ENCODE measurements around the gene GMPPA. TPM values are rescaled to one million over a fixed set of nuclear protein-coding genes. Genes with fewer than 3 reads are reported as not detected.

The GMPPA gene
- total and polyA plus RNA-seq, 5 donors, result 21.6 to 27.5 (median 25.1) TPM

- DNase-seq (peak; percentile 67 to 86 (median 83)), ATAC-seq (peak; percentile 70 to 74)
- Histone ChIP-seq H3K27ac (ENCODE audit: low read length) (peak overlapping the region; percentile 96), H3K27me3 (ENCODE audit: control insufficient read depth, insufficient read depth) (no peaks in the 10 kb centered on the region), H3K9me3 (ENCODE audit: control insufficient read depth, low read length) (no peaks in the 10 kb centered on the region), H3K4me3 (ENCODE audit: low read length) (no peak overlapping the region), H3K4me1 (ENCODE audit: control insufficient read depth, insufficient read depth, low read length) (peaks cover 2% of the 10 kb centered on the region)
- WGBS, result 33% methylated on average over 14 of the region's 14 CpGs
- intact Hi-C loops (cut with DNase I), result loop anchor here in 1 of 4 donors (10.0 kb wide), 1 partner anchor 55 kb away; no protein-coding TSS in a partner anchor
These were observed 39.0 kb upstream of the GMPPA start for GRCh38 chr2:219459460-219460311.

- H3K27me3 ChIP-seq (ENCODE audit: control insufficient read depth, insufficient read depth), result no peaks in the 10 kb centered on the region
- DNase-seq (peak; percentile 73 to 94 (median 89)), ATAC-seq (peak; percentile 79 to 83)
- peak overlapping the region; percentile 96 for H3K27ac ChIP-seq (ENCODE audit: low read length)
- H3K4me1 ChIP-seq (ENCODE audit: control insufficient read depth, insufficient read depth, low read length), result peaks cover 2% of the 10 kb centered on the region
- H3K9me3 ChIP-seq (ENCODE audit: control insufficient read depth, low read length), result no peaks in the 10 kb centered on the region
- H3K4me3 ChIP-seq (ENCODE audit: low read length), result no peak overlapping the region
- 17% methylated on average over 18 of the region's 18 CpGs for WGBS
- intact Hi-C loops (cut with DNase I), result no loop called here
These were observed 38.2 kb upstream of the GMPPA start for GRCh38 chr2:219460424-219460926.

- H3K4me1 ChIP-seq (ENCODE audit: control insufficient read depth, insufficient read depth, low read length), result peaks cover 2% of the 10 kb centered on the region
- H3K9me3 ChIP-seq (ENCODE audit: control insufficient read depth, low read length), result no peaks in the 10 kb centered on the region
- WGBS, result 16% methylated on average over 11 of the region's 11 CpGs
- ATAC-seq (peak; percentile 56 to 63), DNase-seq (peak; percentile 67 to 88 (median 78))
- no peak overlapping the region for H3K4me3 ChIP-seq (ENCODE audit: low read length)
- H3K27ac ChIP-seq (ENCODE audit: low read length), result peak overlapping the region; percentile 86
- no peaks in the 10 kb centered on the region for H3K27me3 ChIP-seq (ENCODE audit: control insufficient read depth, insufficient read depth)
- intact Hi-C loops (cut with DNase I), result no loop called here
These were observed 37.6 kb upstream of the GMPPA start for GRCh38 chr2:219461047-219461514.

DNA sequence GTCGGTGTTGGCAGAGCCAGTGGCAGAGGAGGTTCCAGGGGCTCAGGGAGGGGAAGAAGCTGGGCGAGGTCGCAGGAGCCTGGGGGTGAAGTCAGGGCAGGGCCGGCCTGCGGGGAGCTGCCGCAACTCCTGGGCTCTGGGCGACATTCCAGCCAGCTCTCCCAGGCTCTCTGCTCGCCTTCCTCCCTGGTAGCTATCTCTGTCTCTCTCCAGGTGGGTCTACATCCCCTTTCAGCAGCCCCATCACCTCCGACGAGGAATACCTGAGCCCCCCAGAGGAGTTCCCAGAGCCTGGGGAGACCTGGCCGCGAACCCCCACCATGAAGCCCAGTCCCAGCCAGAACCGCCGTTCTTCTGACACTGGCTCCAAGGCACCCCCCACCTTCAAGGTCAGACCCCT, 37.0 kb upstream of the GMPPA start:
- intact Hi-C loops (cut with DNase I), result no loop called here
- Histone ChIP-seq H3K4me3 (ENCODE audit: low read length) (no peak overlapping the region), H3K4me1 (ENCODE audit: control insufficient read depth, insufficient read depth, low read length) (peaks cover 2% of the 10 kb centered on the region), H3K9me3 (ENCODE audit: control insufficient read depth, low read length) (no peaks in the 10 kb centered on the region), H3K27me3 (ENCODE audit: control insufficient read depth, insufficient read depth) (no peaks in the 10 kb centered on the region), H3K27ac (ENCODE audit: low read length) (peak overlapping the region; percentile 86)
- DNase-seq (peak in 2 of 3 donors; percentile 13 to 68), ATAC-seq (peak in 1 of 2 donors; percentile 1)
- WGBS, result 69% methylated on average over 14 of the region's 14 CpGs

GRCh38 chr2:219462349-219462748, 36.3 kb upstream of the GMPPA start:
- no peak overlapping the region for H3K4me3 ChIP-seq (ENCODE audit: low read length)
- 80% methylated on average over 9 of the region's 9 CpGs for WGBS
- intact Hi-C loops (cut with DNase I), result no loop called here

DNA sequence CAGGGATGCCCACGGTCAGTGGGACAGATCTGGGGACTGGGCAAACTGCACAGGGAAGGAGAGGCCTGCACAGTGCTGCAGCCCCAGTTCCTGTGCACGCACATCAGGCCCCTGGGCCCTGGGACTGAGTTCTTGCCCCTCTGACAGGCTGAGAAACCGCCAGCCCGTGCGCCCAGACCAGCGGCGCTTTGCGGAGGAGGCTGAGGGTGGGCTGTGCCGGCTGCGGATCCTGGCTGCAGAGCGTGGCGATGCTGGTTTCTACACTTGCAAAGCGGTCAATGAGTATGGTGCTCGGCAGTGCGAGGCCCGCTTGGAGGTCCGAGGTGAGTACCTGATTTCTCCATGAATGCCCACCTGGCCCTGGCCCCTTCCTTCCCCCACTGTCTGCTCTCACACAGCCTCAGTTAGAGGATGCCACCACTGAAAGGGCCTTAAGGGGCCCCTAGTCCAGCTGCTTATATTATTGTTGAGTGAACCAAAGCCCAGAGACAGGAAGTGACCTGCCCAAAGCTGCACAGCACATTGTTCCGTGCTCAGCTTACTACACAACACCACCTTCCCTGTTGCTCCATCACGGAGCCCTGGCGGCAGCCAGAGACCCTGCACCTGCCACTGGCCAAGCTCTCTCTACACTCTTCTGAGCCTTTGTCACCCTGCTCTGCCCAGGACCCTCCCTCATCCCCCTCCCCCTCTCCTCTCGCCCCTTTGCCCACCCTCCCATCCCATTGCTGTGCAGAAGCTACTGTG, 34.2 kb upstream of the GMPPA start:
- intact Hi-C loops (cut with DNase I), result no loop called here
- H3K9me3 ChIP-seq (ENCODE audit: control insufficient read depth, low read length), result no peaks in the 10 kb centered on the region
- H3K4me3 ChIP-seq (ENCODE audit: low read length), result no peak overlapping the region
- WGBS, result 86% methylated on average over 21 of the region's 21 CpGs
- no peak overlapping the region for H3K27ac ChIP-seq (ENCODE audit: low read length)
- DNase-seq (no peak), ATAC-seq (no peak)
- peaks cover 2% of the 10 kb centered on the region for H3K4me1 ChIP-seq (ENCODE audit: control insufficient read depth, insufficient read depth, low read length)
- H3K27me3 ChIP-seq (ENCODE audit: control insufficient read depth, insufficient read depth), result no peaks in the 10 kb centered on the region

More at GRCh38 chr2:219462349-219462748, 36.3 kb upstream of the GMPPA start:
- Histone ChIP-seq H3K9me3 (ENCODE audit: control insufficient read depth, low read length) (no peaks in the 10 kb centered on the region), H3K27ac (ENCODE audit: low read length) (no peak overlapping the region), H3K27me3 (ENCODE audit: control insufficient read depth, insufficient read depth) (no peaks in the 10 kb centered on the region), H3K4me1 (ENCODE audit: control insufficient read depth, insufficient read depth, low read length) (peaks cover 2% of the 10 kb centered on the region)
- peak in 1 of 3 donors; percentile 19 for DNase-seq
- no peak for ATAC-seq

- WGBS, result 84% methylated on average over 47 of the region's 47 CpGs
- H3K27ac ChIP-seq (ENCODE audit: low read length), result no peak overlapping the region
- H3K4me3 ChIP-seq (ENCODE audit: low read length), result no peak overlapping the region
- no peak for ATAC-seq
- intact Hi-C loops (cut with DNase I), result no loop called here
- peaks cover under 1% of the 10 kb centered on the region for H3K4me1 ChIP-seq (ENCODE audit: control insufficient read depth, insufficient read depth, low read length)
- H3K27me3 ChIP-seq (ENCODE audit: control insufficient read depth, insufficient read depth), result no peaks in the 10 kb centered on the region
- DNase-seq, result peak in 1 of 3 donors; percentile 66
- H3K9me3 ChIP-seq (ENCODE audit: control insufficient read depth, low read length), result no peaks in the 10 kb centered on the region
These were observed 32.8 kb upstream of the GMPPA start for GRCh38 chr2:219465659-219466561.

- no peaks in the 10 kb centered on the region for H3K27me3 ChIP-seq (ENCODE audit: control insufficient read depth, insufficient read depth)
- DNase-seq (no peak), ATAC-seq (no peak)
- 68% methylated on average over 28 of the region's 28 CpGs for WGBS
- no peak overlapping the region for H3K4me3 ChIP-seq (ENCODE audit: low read length)
- peaks cover 2% of the 10 kb centered on the region for H3K4me1 ChIP-seq (ENCODE audit: control insufficient read depth, insufficient read depth, low read length)
- H3K27ac ChIP-seq (ENCODE audit: low read length), result no peak overlapping the region
- H3K9me3 ChIP-seq (ENCODE audit: control insufficient read depth, low read length), result no peaks in the 10 kb centered on the region
- intact Hi-C loops (cut with DNase I), result no loop called here
These were observed 31.6 kb upstream of the GMPPA start for GRCh38 chr2:219466816-219467735.

- no peak for DNase-seq
- Histone ChIP-seq H3K9me3 (ENCODE audit: control insufficient read depth, low read length) (no peaks in the 10 kb centered on the region), H3K4me1 (ENCODE audit: control insufficient read depth, insufficient read depth, low read length) (peaks cover 2% of the 10 kb centered on the region), H3K27ac (ENCODE audit: low read length) (no peak overlapping the region), H3K4me3 (ENCODE audit: low read length) (no peak overlapping the region), H3K27me3 (ENCODE audit: control insufficient read depth, insufficient read depth) (no peaks in the 10 kb centered on the region)
- 72% methylated on average over 2 of the region's 2 CpGs for WGBS
- intact Hi-C loops (cut with DNase I), result no loop called here
- no peak for ATAC-seq
These were observed 31.0 kb upstream of the GMPPA start for GRCh38 chr2:219467736-219468075.

Data from right cardiac atrium (tissue), 5 donors.